ENCODE measurements around the gene LRRC66.

The LRRC66 gene

DNA sequence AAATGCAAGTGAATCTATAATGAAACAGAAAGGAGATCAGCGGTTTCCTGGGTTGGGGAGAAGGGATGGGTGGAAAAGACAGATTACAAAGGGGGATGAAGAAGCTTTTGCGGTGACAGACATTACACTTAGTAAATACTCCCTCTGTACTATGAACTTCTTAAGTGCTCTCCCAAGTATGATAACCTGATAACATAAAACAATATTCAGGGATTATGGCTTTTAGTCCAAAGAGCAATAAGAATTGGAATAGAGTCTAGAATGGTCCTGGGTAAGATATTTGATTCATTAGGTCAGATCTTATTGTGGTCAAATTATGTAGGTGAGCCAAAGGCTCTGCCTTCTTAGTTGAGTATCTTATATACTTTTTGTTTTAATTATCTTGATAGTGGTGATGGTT lies 9.2 kb downstream of the LRRC66 start:
- no peak for DNase-seq (ENCODE audit: low spot score)

DNA sequence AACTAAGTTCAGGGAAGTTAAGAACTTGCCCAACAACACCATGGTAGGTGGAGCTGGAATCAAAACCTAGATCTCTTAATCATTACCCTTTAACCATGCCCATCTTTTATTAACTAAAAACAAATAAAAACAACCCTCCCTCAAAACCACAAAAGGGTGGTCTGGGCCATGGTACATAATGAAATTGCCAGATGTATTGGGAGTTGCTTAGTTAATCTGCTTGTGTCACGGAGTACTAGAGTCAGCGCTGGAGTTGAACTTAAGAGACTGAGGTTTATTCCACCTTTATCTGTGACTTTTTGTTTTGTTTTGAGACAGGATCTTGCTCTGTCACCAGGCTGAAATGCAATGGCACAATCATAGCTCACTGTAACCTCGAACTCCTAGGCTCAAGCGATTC lies 13.3 kb downstream of the LRRC66 start:
- DNase-seq (ENCODE audit: low spot score), result no peak

DNA sequence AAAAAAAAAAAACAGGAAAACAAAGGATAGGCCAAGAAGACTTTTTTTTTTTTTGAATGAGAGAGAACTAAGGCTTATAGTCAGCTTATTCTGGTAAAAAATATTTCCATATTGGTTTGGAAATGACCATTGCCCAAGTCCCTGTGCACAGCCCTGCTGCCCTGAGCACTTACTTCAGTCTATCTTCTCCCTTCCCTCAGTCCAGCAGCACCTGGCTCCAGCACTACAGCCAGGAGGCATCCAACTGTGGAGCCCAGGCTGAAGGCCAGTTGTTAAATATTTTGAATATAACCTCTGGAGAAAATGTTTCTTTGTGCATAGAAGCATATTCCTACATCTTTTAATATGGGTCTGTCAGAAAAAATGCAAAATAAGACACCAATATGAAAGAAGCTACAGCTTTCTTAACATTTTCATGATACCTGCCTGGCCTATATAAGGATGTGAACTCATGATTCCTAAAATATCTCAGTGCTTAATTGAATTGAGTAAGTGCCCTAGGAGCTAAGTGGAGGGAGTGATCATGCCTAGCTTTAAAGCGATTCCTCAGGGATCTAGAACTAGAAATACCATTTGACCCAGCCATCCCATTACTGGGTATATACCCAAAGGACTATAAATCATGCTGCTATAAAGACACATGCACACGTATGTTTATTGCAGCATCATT lies 14.4 kb downstream of the LRRC66 start:
- no peak for DNase-seq (ENCODE audit: low spot score)

DNA sequence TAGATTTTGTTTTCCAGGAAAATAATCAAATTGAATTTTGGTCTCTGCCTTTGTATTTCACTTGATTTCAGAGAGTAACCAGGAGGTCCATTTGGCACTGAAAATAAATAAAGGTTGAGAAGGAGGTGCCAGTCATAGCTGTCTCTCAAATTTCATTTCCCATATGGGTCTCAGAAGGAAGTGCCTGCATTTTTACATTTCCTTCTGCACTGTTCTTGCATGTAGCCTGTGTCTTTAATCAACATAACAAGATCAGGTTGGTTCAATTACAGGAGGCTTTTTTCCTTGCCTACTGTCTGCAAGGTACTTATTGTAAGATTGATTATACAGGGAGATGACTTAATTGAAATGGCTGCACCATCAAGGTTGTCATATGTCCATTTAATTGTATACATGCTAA lies 15.7 kb downstream of the LRRC66 start:
- no peak for DNase-seq (ENCODE audit: low spot score)

DNA sequence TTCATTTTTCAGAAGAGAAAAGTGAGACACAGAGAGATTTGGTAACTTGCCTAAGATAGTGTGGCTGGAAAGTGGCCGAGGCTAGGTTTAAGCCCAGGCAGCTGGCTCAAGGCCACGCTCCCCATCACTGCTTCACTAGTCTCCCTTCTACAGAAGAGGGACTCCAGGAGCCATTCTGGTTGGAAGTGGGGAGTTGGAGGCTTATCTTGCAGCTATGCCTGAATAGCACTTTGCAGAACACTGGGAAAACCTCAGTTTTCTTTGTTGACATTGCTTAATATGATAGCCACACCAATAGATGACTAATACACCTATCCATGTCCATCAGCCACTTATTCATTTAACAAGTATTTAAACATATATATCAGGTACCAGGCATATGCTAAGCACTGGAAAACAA lies 18.5 kb downstream of the LRRC66 start:
- no peak for DNase-seq (ENCODE audit: low spot score)

DNA sequence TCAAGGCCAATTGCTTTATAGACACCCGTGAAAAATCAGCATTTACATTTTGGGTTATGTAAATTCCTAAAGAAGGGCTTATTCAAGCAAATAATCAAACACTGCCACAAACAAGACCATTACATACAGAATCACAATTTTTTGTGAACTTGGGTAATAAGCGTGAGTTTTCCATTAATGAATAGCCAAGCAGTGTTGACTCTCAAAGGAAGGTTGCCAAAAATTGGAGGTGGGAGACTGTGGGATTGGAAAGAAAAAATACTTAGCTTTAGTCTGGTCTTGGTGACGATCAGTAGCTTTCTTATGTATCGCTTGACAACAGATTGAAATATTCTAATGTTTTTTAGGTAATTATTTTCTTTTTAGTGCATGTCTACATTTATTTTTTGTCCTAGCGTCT lies 20.9 kb downstream of the LRRC66 start:
- no peak for DNase-seq (ENCODE audit: low spot score)

DNA sequence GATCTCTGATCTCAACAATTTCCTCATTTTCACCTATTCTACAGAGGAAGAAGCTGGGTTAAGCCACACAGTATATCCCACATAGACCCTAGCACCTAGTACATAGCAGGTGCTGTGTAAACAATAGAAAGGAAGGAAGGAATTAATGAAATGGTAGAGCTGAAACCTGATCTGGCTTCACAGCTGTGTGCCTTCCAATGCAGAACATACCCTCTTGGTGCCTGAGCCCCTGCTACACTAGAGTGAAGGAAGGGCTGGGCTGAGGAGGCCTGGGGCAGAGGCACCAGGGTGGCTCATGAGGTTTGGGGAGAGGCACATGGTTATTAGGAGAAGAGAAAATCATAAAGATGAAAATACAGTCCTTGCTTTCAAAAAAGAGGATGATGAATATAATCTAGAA lies 21.3 kb downstream of the LRRC66 start:
- DNase-seq (ENCODE audit: low spot score), result no peak

DNA sequence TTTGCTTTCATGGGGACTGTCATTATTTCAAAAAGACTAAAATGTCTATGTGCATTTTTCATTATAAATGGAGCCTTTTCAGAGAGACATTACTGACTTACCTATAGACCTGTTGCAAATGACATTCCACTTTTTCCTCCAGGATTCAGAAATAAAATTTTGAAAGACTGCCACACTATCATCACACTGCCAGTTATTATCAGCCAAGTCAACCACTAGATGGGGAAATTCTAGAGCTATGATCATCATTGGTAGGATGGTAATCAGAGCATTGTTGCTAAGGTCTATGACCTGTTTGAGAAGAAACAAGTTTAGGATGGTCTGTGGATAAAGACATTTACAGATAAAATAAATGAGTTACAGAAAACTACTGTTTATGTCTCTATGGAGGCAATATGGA lies 22.5 kb downstream of the LRRC66 start:
- DNase-seq (ENCODE audit: low spot score), result no peak

DNA sequence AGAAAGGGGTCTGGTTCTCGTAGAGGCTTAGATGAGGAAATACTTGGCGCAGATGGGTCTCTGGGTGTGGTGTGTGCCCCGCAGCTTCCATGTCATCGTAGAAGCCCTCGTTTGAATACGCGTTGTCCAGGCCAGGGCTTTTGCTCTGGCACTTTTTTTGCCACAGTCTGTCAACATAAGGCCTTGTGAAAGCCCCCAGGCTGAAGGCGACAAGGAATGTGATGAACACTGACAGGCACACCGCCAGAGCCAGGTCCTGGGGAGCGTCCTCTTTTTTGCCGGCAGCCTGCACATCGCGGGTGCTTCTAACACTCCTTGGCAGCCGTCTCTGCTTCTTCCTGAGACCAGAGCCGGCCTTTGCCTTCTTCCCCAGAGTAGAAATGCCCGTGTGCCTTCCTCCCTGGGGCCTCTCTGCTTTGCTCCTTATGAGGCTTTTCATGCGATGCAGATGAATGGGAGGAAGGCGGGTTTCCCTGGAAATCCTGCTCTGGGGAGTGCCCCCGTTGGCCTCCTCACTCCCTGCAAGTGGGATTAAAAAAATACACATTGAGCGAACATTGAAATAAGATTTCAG lies 24.4 kb downstream of the LRRC66 start:
- no peak for DNase-seq (ENCODE audit: low spot score)

DNA sequence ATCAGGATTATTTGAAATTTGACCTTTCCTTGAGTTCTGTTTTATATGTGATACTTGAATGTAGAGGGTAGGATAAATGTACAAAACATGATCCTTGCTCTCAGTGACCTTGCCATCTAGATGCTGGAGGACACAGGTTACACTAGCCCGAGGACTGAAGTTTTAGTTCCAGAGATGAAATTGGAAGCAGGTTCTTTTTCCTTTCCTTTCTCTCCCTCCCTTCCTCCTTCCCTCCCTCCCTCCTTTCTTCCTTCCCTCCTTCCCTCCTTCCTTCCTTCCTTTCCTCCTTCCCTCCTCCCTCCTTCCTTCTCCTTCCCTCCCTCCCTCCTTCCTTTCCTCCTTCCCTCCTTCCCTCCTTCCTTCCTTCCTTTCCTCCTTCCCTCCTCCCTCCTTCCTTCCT lies 54.3 kb downstream of the LRRC66 start:
- DNase-seq (ENCODE audit: low spot score), result no peak

DNA sequence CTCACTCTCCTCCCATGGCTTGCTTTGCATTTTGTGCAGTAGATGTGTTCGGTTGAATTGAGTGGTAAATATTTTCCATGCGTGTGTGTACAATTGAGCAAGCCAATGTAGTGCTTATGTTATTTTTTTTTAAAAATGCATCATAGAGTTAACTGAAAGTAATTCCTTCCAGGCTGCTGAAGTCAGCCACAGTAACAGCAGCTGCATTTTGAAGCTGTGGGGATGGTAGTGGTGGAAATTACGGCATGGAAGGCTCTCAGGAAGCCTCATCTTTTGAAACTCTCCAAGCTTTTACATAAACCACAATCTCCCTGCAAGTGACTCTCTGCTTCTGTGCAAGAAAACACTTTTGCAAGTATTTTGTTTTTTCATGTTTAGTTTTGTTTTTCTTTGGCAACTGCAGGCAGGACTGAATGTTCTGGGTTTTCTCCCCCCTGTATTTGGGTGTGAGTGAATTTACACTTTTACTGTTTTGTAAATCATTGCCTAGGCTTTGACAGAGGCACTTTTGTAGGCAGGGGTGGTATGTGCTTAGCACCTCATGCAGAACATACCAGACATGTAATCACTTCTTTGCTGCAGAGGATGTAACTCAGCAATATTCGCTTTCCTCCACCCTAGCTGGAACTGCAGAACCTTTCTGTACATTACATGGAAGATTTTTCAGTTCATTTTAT lies 56.2 kb downstream of the LRRC66 start:
- no peak for DNase-seq (ENCODE audit: low spot score)

DNA sequence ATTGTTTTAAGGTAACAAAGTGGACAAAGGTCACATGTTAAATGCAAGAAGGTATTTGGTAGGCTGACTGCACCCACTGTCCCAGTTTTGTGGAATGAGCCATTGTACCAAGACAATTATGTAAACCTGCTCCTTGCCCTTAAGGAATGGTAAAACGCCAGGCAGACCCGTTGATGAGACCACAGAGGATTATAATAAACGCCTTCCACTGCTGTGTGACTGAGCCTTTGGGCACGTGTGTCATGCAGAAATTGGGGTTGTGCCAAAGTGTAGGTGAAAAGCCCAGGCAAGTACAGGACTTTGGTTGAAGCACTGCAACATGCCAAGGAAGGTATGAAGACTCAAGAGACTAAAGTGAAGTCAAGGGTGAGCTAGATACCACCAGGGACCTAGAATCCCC lies 59.7 kb downstream of the LRRC66 start:
- no peak for DNase-seq (ENCODE audit: low spot score)

DNA sequence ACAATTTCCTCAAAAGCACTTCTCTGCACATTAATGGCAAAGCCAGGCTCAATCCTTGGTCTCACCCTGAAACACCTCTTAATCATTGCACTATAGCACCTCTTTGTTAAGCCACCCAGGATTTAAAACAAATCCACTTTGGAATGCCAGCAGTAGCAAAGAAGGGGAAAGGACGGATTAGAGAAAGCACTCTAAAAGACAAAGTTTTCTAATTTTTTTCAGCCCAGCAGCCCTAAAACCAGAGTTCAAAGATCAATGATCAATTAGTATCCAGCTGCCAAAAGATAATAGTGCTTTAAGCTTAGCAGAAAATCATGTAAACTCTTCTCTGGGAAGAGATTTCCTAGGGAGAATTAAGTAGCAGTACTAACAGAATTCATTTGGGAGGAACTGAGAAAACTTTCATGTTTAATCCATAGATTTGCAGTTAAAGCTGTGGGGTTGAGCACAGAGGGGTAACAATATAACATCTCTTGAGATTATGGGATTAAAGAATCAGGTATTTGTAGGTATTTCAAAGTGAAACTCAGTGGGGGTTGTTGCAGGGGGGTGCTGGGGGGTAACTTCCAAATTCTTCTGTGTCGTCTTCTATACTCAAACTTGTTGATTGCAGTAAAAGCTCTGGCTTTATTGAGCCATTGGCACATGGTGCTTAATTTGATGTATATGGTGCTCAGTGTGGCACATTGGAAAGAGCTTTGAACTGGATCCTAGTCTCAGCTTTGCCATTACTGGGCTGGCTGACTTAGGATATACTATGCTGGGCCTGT lies 61.8 kb downstream of the LRRC66 start:
- no peak for DNase-seq (ENCODE audit: low spot score)

Data from putamen (tissue), 1 donor.